ENCODE data around the gene SCEL.
"Not testable (repeated sequence)": the region's sequence is repeated elsewhere in the genome, so short reads cannot be mapped to it uniquely, and the experiment has no call there.

SCEL gene

GRCh38 chr13:77662831-77663230 is 127.3 kb downstream of the SCEL start:
- not testable (repeated sequence) for DNase-seq (ENCODE audit: low spot score)

DNA sequence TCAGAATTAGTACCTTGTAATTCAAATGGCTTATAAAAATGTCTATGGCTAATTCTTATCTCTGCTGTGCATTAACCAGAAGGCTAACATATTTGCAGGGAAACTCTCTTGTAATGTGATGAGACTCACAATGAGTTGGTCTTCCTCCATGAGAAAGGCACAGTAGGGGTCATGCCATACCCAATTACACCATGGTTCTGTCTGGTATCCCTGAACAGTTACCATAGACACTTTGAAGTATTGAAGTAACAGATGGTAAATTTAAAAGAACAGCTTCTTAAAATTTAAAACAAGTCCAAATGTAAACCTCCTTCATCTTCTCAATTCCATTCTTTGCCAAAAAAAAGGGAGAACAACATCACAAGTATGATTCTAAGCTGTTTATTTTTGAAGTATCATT is 139.3 kb downstream of the SCEL start:
- DNase-seq (ENCODE audit: low spot score): no peak

- no peak for DNase-seq (ENCODE audit: low spot score)
These were observed 143.3 kb downstream of the SCEL start for GRCh38 chr13:77678691-77679235.

DNA sequence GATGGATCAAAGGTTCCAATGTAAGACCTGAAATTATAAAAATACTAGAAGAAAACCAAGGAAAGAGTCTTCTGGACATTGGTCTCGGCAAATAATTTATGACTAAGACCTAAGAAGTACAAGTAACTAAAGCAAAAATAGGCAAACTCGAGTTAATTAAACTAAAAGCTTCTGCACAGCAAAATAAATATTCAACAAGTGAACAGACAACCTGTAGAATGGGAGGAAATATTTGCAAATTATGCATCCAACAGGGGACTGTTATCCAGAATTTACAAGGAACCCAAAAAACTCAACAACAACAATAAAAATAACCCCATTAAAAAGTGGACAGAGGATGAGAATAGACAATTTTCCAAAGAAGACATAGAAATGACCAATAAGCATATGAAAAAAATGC is 152.3 kb downstream of the SCEL start:
- no peak for DNase-seq (ENCODE audit: low spot score)

GRCh38 chr13:77691871-77692270 is 156.4 kb downstream of the SCEL start:
- no peak for DNase-seq (ENCODE audit: low spot score)

GRCh38 chr13:77692746-77693448 is 157.4 kb downstream of the SCEL start:
- DNase-seq (ENCODE audit: low spot score): no peak

DNA sequence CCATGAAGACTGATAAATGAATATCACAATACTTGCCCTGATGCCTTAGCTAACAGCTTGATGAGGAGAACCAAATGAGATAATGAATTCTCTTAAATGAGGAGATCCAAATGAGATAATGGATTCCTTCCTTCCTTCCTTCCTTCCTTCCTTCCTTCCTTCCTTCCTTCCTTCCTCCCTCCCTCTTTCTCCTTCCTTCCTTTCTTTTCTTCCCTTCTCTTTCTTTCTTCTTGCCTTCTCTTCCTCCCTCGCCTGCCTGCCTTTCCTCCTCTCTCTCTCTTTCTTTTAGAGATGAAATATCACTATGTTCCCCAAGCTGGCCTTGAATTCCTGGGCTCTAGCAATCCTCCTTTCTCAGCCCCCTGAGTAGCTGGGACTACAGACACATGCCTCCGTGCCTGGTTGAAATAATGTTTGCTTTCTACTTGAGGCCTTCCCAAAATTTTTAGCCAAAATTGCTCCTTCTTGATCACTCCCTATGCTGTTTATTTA is 158.0 kb downstream of the SCEL start:
- DNase-seq (ENCODE audit: low spot score): no peak
